GOT3 (cell line): Measurements from ENCODE around the gene KIAA1671.
"Not testable (repeated sequence)": the region's sequence is repeated elsewhere in the genome, so short reads cannot be mapped to it uniquely, and the experiment has no call there.

Source experiments
- DNase-seq: peaks from one replicate; lab custom pipeline; 2025; ENCODE audit warnings: mixed read lengths; lab: John Stamatoyannopoulos, UW

Gene KIAA1671

GRCh38 chr22:25201557-25202273 is 249.2 kb downstream of the KIAA1671 start:
- no peak for DNase-seq

GRCh38 chr22:25202290-25202921 is 249.9 kb downstream of the KIAA1671 start:
- no peak for DNase-seq

- no peak for DNase-seq
Measured at GRCh38 chr22:25203082-25203481, 250.6 kb downstream of the KIAA1671 start.

GRCh38 chr22:25204547-25204946 is 252.0 kb downstream of the KIAA1671 start:
- not testable (repeated sequence) for DNase-seq

GRCh38 chr22:25205847-25206246 is 253.3 kb downstream of the KIAA1671 start:
- DNase-seq, result no peak

GRCh38 chr22:25206998-25207397 is 254.5 kb downstream of the KIAA1671 start:
- no peak for DNase-seq

- DNase-seq, result no peak
Measured at GRCh38 chr22:25207553-25208157, 255.1 kb downstream of the KIAA1671 start.

- DNase-seq, result no peak
Measured at GRCh38 chr22:25208328-25208727, 255.8 kb downstream of the KIAA1671 start.

GRCh38 chr22:25208743-25209505 is 256.4 kb downstream of the KIAA1671 start:
- DNase-seq, result no peak

- no peak for DNase-seq
Measured at GRCh38 chr22:25210793-25211192, 258.3 kb downstream of the KIAA1671 start.

GRCh38 chr22:25212337-25212736 is 259.8 kb downstream of the KIAA1671 start:
- DNase-seq, result no peak

GRCh38 chr22:25213221-25213620 is 260.7 kb downstream of the KIAA1671 start:
- no peak for DNase-seq

GRCh38 chr22:25216230-25216629 is 263.7 kb downstream of the KIAA1671 start:
- DNase-seq, result no peak

- no peak for DNase-seq
Measured at GRCh38 chr22:25219211-25219689, 266.7 kb downstream of the KIAA1671 start, which contains the start of gene CRYBB2. TSS of gene CRYBB2 (plus strand) at chr22:25219639. CDS start at chr22:25221430, 1,791 bp downstream.

- DNase-seq, result no peak
Measured at GRCh38 chr22:25219948-25220442, 267.5 kb downstream of the KIAA1671 start.

GRCh38 chr22:25221790-25222189 is 269.3 kb downstream of the KIAA1671 start:
- DNase-seq, result no peak

GRCh38 chr22:25223269-25223850 is 270.8 kb downstream of the KIAA1671 start:
- DNase-seq, result no peak

GRCh38 chr22:25228822-25229221 is 276.3 kb downstream of the KIAA1671 start:
- DNase-seq, result no peak

GRCh38 chr22:25230760-25231159 is 278.2 kb downstream of the KIAA1671 start:
- DNase-seq, result not testable (repeated sequence)

GRCh38 chr22:25232301-25232700 is 279.8 kb downstream of the KIAA1671 start:
- no peak for DNase-seq

- not testable (repeated sequence) for DNase-seq
Measured at GRCh38 chr22:25233706-25234105, 281.2 kb downstream of the KIAA1671 start.
